Measurements from ENCODE around the gene C5orf46. TPM values are rescaled to one million over a fixed set of nuclear protein-coding genes. Genes with fewer than 3 reads are reported as not detected.

Gene C5orf46
- total RNA-seq, 6 experiments from 2014 or later: not detected

- H3K27me3 Mint-ChIP-seq (ENCODE audit: insufficient read depth): no peaks in the 10 kb centered on the region
- no peak for DNase-seq
- H3K4me3 Mint-ChIP-seq: no peak overlapping the region
- H3K36me3 Mint-ChIP-seq (ENCODE audit: low read depth): no peaks in the 10 kb centered on the region
- peaks cover 11% of the 10 kb centered on the region for H3K9me3 Mint-ChIP-seq
- TF ChIP-seq, protein P1, sequence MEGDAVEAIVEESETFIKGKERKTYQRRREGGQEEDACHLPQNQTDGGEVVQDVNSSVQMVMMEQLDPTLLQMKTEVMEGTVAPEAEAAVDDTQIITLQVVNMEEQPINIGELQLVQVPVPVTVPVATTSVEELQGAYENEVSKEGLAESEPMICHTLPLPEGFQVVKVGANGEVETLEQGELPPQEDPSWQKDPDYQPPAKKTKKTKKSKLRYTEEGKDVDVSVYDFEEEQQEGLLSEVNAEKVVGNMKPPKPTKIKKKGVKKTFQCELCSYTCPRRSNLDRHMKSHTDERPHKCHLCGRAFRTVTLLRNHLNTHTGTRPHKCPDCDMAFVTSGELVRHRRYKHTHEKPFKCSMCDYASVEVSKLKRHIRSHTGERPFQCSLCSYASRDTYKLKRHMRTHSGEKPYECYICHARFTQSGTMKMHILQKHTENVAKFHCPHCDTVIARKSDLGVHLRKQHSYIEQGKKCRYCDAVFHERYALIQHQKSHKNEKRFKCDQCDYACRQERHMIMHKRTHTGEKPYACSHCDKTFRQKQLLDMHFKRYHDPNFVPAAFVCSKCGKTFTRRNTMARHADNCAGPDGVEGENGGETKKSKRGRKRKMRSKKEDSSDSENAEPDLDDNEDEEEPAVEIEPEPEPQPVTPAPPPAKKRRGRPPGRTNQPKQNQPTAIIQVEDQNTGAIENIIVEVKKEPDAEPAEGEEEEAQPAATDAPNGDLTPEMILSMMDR (IDR thresholded peaks at IDR 0.05): no peak
- no peak overlapping the region for H3K27ac Mint-ChIP-seq
- H3K4me1 Mint-ChIP-seq (ENCODE audit: low read depth): no peaks in the 10 kb centered on the region
Observed at GRCh38 chr5:147895864-147896263, 10.5 kb downstream of the C5orf46 start.

GRCh38 chr5:147893820-147894219 is 12.5 kb downstream of the C5orf46 start:
- H3K27me3 Mint-ChIP-seq (ENCODE audit: insufficient read depth): no peaks in the 10 kb centered on the region
- H3K4me1 Mint-ChIP-seq (ENCODE audit: low read depth): no peaks in the 10 kb centered on the region
- no peak for DNase-seq
- TF ChIP-seq, protein P1 (IDR thresholded peaks at IDR 0.05): no peak
- H3K27ac Mint-ChIP-seq: no peak overlapping the region
- peaks cover 6% of the 10 kb centered on the region; the same call in 1 of the 2 replicates for H3K9me3 Mint-ChIP-seq
- H3K4me3 Mint-ChIP-seq: no peak overlapping the region
- no peaks in the 10 kb centered on the region for H3K36me3 Mint-ChIP-seq (ENCODE audit: low read depth)

DNA sequence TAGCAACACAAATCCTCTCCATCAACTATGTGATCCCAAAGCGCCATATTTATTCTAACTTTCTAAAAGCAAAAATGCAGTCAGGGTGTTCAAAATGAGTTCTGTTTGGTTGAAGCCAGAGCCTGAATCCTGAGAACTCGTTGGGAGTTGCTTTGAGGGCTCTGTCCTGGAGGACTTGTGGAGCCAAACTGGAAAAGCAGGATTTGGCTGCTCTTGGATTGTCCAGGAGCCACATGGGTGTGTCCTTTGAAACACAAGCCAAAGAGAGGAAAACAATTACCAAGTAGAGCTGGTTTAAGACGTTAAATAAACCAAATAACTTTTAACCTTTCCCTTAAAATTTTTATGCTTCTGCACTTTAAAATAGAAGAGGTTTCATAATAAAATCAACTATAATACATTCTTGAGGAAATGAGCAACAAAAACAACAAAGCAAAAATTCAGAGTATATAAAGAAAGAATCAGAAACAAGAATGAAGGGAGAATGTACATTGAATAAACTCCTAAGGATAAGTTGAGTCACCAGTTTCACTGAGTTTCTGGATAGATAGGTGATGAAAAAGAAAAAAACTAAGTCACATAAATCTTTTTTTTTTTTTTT is 13.5 kb downstream of the C5orf46 start:
- Mint-ChIP-seq H3K4me3 (no peak overlapping the region), H3K36me3 (ENCODE audit: low read depth) (no peaks in the 10 kb centered on the region), H3K27me3 (ENCODE audit: insufficient read depth) (no peaks in the 10 kb centered on the region), H3K9me3 (peaks cover 8% of the 10 kb centered on the region; the same call in 1 of the 2 replicates), H3K27ac (no peak overlapping the region), H3K4me1 (ENCODE audit: low read depth) (no peaks in the 10 kb centered on the region)
- DNase-seq: no peak
- TF ChIP-seq, protein P1 (IDR thresholded peaks at IDR 0.05): no peak

DNA sequence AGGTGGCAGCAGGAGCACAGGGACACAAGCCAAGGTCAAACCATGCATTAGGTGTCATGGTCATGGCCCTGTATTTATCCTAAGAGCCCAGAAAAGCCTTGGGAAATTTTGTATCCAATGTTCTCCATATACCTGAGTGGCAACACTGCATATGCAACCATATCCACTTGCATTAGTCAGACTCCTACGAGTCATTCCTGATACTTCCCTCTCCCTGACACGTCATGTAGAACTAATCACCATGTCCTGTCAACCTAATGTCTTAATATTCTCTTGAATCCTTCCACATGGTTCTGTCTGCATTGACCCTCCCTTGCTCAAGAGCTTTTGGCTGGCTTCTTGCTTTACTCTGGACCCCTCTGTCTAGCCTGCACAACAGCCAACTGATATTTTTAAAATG is 18.4 kb downstream of the C5orf46 start:
- Mint-ChIP-seq H3K9me3 (peaks cover 18% of the 10 kb centered on the region), H3K27ac (no peak overlapping the region), H3K4me3 (no peak overlapping the region), H3K36me3 (ENCODE audit: low read depth) (no peaks in the 10 kb centered on the region), H3K27me3 (ENCODE audit: insufficient read depth) (no peaks in the 10 kb centered on the region), H3K4me1 (ENCODE audit: low read depth) (no peaks in the 10 kb centered on the region)
- no peak for DNase-seq
- TF ChIP-seq, protein P1 (IDR thresholded peaks at IDR 0.05): no peak

DNA sequence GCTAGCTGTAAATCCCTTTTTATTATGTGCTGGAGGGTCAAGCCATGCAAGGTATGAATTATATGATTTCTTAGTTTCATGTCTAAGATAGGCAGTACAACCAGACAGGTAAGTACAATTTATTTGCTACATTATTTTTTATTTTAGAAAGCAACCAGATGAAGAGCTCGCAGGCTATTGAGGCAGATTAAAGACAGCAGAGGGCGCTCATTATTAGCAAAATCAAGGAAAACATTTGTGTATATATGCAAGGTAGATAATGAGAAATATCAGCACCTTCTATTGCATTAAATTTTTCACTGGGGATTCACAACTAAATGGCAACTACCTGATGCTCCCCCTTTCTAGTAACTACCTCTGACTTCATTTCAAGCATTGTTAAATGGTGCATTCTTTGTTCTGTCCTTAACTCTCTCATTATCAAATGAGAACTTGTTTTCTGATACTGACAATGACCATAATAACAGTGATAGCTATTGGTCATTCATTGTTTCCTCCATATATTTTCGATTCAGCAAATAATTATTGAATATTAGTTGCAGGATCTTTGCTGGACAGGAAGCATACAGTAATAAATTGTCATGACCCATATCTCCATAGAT is 19.2 kb downstream of the C5orf46 start:
- Mint-ChIP-seq H3K9me3 (peaks cover 20% of the 10 kb centered on the region), H3K36me3 (ENCODE audit: low read depth) (no peaks in the 10 kb centered on the region), H3K4me1 (ENCODE audit: low read depth) (no peaks in the 10 kb centered on the region), H3K27ac (no peak overlapping the region), H3K4me3 (no peak overlapping the region), H3K27me3 (ENCODE audit: insufficient read depth) (no peaks in the 10 kb centered on the region)
- DNase-seq: no peak
- TF ChIP-seq, protein P1 (IDR thresholded peaks at IDR 0.05): peak; percentile 35; the same call in 1 of the 2 replicates
